ENCODE data around the gene TMEM271. TPM values are rescaled to one million over a fixed set of nuclear protein-coding genes. Genes with fewer than 3 reads are reported as not detected.

The TMEM271 gene
- total and polyA plus RNA-seq, 2 donors (not counting 3 experiments of a cell fraction or from before 2014, with no cell fraction given), result not detected

DNA sequence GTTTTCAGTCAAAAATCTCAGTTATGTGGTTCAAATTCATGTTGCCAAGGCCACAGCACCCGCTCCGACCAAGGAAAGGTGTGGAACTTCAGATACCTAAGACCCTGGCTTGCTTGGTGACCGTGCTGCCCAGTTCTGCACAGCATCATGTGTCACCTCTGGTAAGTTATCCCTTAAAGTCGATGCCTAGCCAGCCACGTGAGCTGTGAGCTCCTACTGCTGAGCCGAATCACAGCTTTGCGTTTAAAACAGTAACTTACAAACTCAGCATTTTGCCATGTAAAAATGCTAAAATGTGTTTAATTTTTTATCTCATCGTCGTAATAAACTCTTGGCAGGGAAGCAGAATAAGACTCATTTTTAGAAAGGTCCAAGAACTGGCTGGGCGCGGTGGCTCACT lies 5.3 kb downstream of the TMEM271 start:
- FAIRE-seq (no peak), DNase-seq (ENCODE audit: low read depth, low spot score) (no peak)
- ChIA-PET POLR2A (no interaction called here), CTCF (no interaction called here)
- Histone ChIP-seq H3K9me3 (replicated peaks; ENCODE audit: control insufficient read depth, insufficient read depth, low read length) (no peaks in the 10 kb centered on the region), H2AFZ (ENCODE audit: low read depth, low read length) (no peak overlapping the region), H3K79me2 (ENCODE audit: control insufficient read depth, insufficient read depth, low read length) (no peaks in the 10 kb centered on the region), H3K27me3 (ENCODE audit: control insufficient read depth in 2 of 2, insufficient read depth in 2 of 2, low read length in 2 of 2) (peaks cover 8 to 19% of the 10 kb centered on the region in 2 experiments), H3K27ac (ENCODE audit: insufficient read depth, low read depth, low read length) (no peak overlapping the region), H3K9me1 (replicated peaks; ENCODE audit: control insufficient read depth, extremely low read depth, insufficient read depth, low read length) (no peaks in the 10 kb centered on the region), H3K9ac (replicated peaks; ENCODE audit: extremely low read depth, insufficient read depth, low read length) (no peak overlapping the region), H3K4me2 (ENCODE audit: insufficient read depth, low read length) (no peak overlapping the region), H3K4me1 (ENCODE audit: control insufficient read depth, extremely low read depth, insufficient read depth, low read length) (no peaks in the 10 kb centered on the region), H3K4me3 (replicated peaks in 1 of 3; ENCODE audit: insufficient read depth in 1 of 3, low read depth in 1 of 3, low read length in 3 of 3) (no peak overlapping the region), H4K20me1 (replicated peaks; ENCODE audit: control insufficient read depth, extremely low read depth, insufficient read depth, low read length) (no peaks in the 10 kb centered on the region), H3K36me3 (ENCODE audit: control insufficient read depth in 2 of 2, extremely low read depth in 1 of 2, insufficient read depth in 2 of 2, low read length in 2 of 2) (no peaks in the 10 kb centered on the region)
- TF ChIP-seq, protein P1, sequence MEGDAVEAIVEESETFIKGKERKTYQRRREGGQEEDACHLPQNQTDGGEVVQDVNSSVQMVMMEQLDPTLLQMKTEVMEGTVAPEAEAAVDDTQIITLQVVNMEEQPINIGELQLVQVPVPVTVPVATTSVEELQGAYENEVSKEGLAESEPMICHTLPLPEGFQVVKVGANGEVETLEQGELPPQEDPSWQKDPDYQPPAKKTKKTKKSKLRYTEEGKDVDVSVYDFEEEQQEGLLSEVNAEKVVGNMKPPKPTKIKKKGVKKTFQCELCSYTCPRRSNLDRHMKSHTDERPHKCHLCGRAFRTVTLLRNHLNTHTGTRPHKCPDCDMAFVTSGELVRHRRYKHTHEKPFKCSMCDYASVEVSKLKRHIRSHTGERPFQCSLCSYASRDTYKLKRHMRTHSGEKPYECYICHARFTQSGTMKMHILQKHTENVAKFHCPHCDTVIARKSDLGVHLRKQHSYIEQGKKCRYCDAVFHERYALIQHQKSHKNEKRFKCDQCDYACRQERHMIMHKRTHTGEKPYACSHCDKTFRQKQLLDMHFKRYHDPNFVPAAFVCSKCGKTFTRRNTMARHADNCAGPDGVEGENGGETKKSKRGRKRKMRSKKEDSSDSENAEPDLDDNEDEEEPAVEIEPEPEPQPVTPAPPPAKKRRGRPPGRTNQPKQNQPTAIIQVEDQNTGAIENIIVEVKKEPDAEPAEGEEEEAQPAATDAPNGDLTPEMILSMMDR (IDR thresholded peaks at IDR 0.05; ENCODE audit: extremely low read depth in 1 of 2, insufficient read depth in 1 of 2, low read depth in 1 of 2, low read length in 2 of 2), result no peak
- TF ChIP-seq POLR2A (IDR thresholded peaks at IDR 0.05; ENCODE audit: low read depth, low read length), result no peak
- TF ChIP-seq GATA2 (IDR thresholded peaks at IDR 0.05; ENCODE audit: insufficient read depth, insufficient read length, low read depth, low read length), result no peak
- dilution Hi-C loops (cut with MboI; ENCODE audit: extremely low pct_ligation_motif_present, low sequenced_read_pairs) (no loop called here), intact Hi-C loops (cut with micrococcal nuclease) (no loop called here)
- BruUV-seq (replicated peaks), result no TSS peak

DNA sequence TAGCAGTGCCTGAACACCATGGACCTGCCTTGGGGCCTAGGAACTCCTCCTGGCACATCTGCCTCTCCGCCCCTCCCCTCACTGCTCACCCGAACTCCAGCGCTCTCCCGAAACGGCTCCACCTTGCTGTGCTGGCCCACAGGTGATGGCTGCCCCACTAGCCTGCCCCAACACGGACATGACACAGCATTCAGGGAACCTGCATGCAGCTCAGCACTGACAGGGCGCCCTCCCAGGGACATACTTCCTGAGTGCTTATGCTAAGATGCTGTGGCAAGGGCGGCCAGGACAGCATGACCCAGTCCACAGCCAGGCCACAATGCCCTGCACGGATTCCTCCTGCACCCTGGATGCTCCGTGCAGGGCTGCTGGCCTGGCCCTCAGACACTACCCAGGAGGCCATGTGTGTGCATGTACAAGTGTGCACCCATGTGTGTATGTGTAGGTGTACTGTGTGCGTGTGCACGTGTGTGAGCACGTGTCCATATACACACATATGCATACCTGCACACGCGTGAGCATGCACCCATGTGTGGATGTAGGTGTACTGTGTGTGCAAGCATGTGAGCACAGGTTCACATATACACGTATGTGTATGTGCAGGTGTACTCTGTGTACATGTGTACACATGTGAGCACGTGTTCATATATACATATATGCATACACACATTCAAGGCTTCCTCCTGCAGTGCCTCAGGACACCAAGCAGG lies 6.0 kb downstream of the TMEM271 start:
- TF ChIP-seq, protein P1 (IDR thresholded peaks at IDR 0.05; ENCODE audit: extremely low read depth in 1 of 2, insufficient read depth in 1 of 2, low read depth in 1 of 2, low read length in 2 of 2), result no peak
- TF ChIP-seq MYC (IDR thresholded peaks at IDR 0.05; ENCODE audit: low read depth, low read length) (no peak), JUN (IDR thresholded peaks at IDR 0.05; ENCODE audit: borderline replicate concordance, insufficient read depth, insufficient read length, low read depth) (no peak), GATA2 (IDR thresholded peaks at IDR 0.05; ENCODE audit: insufficient read depth, insufficient read length, low read depth, low read length) (no peak), EZH2 (IDR thresholded peaks at IDR 0.05; ENCODE audit: borderline replicate concordance, low read depth, low read length, severe bottlenecking) (no peak), FOS (IDR thresholded peaks at IDR 0.05; ENCODE audit: borderline replicate concordance, insufficient read depth, low read length) (no peak), POLR2A (IDR thresholded peaks at IDR 0.05; ENCODE audit: low read depth, low read length) (no peak), POLR2AphosphoS5 (IDR thresholded peaks at IDR 0.05; ENCODE audit: insufficient read depth, low read depth, low read length) (no peak)
- TF ChIP-seq, protein P2, sequence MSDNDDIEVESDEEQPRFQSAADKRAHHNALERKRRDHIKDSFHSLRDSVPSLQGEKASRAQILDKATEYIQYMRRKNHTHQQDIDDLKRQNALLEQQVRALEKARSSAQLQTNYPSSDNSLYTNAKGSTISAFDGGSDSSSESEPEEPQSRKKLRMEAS (IDR thresholded peaks at IDR 0.05; ENCODE audit: insufficient read depth, insufficient read length), result no peak
- Histone ChIP-seq H3K79me2 (ENCODE audit: control insufficient read depth, insufficient read depth, low read length) (no peaks in the 10 kb centered on the region), H3K27me3 (ENCODE audit: control insufficient read depth in 2 of 2, insufficient read depth in 2 of 2, low read length in 2 of 2) (peaks cover 8 to 19% of the 10 kb centered on the region in 2 experiments), H3K4me3 (replicated peaks in 1 of 3; ENCODE audit: insufficient read depth in 1 of 3, low read depth in 1 of 3, low read length in 3 of 3) (no peak overlapping the region), H2AFZ (ENCODE audit: low read depth, low read length) (no peak overlapping the region), H3K4me1 (ENCODE audit: control insufficient read depth, extremely low read depth, insufficient read depth, low read length) (no peaks in the 10 kb centered on the region), H3K4me2 (ENCODE audit: insufficient read depth, low read length) (no peak overlapping the region), H4K20me1 (replicated peaks; ENCODE audit: control insufficient read depth, extremely low read depth, insufficient read depth, low read length) (no peaks in the 10 kb centered on the region), H3K9ac (replicated peaks; ENCODE audit: extremely low read depth, insufficient read depth, low read length) (no peak overlapping the region), H3K36me3 (ENCODE audit: control insufficient read depth in 2 of 2, extremely low read depth in 1 of 2, insufficient read depth in 2 of 2, low read length in 2 of 2) (no peaks in the 10 kb centered on the region), H3K27ac (ENCODE audit: insufficient read depth, low read depth, low read length) (no peak overlapping the region), H3K9me3 (replicated peaks; ENCODE audit: control insufficient read depth, insufficient read depth, low read length) (no peaks in the 10 kb centered on the region), H3K9me1 (replicated peaks; ENCODE audit: control insufficient read depth, extremely low read depth, insufficient read depth, low read length) (no peaks in the 10 kb centered on the region)
- dilution Hi-C loops (cut with MboI; ENCODE audit: extremely low pct_ligation_motif_present, low sequenced_read_pairs) (no loop called here), intact Hi-C loops (cut with micrococcal nuclease) (no loop called here)
- FAIRE-seq (no peak), DNase-seq (ENCODE audit: low read depth, low spot score) (no peak)
- POLR2A ChIA-PET, result no interaction called here
- BruUV-seq (replicated peaks), result no TSS peak
- CTCF ChIA-PET, result no interaction called here

All from endothelial cell of umbilical vein (primary cell).